Type B pancreatic cell (in vitro differentiated cells): ENCODE data around the gene FZD7. TPM values are rescaled to one million over a fixed set of nuclear protein-coding genes. Genes with fewer than 3 reads are reported as not detected.

ENCODE experiments used
- DNase-seq: peaks from one replicate; pipeline ENCODE4 v3.0.0; 2021; ENCODE audit warnings: mixed read lengths; ENCODE audit not compliant: unreplicated experiment; ENCODE audit errors: extremely low spot score
- H3K27ac Mint-ChIP-seq: 2 replicates; pipeline ENCODE4 v1.8.0; 2021; ENCODE audit warnings: mild to moderate bottlenecking, mixed read lengths
- H3K27me3 Mint-ChIP-seq: 2 replicates; pipeline ENCODE4 v1.8.0; 2021; ENCODE audit warnings: mixed read lengths
- H3K36me3 Mint-ChIP-seq: 2 replicates; pipeline ENCODE4 v1.8.0; 2021; ENCODE audit warnings: mixed read lengths
- H3K4me1 Mint-ChIP-seq: one replicate; pipeline ENCODE4 v1.8.0; 2021; ENCODE audit warnings: mixed read lengths; ENCODE audit not compliant: unreplicated experiment
- H3K4me3 Mint-ChIP-seq: 2 replicates; pipeline ENCODE4 v1.8.0; 2021; ENCODE audit warnings: mild to moderate bottlenecking, mixed read lengths
- H3K9me3 Mint-ChIP-seq: 2 replicates; pipeline ENCODE4 v1.8.0; 2021; ENCODE audit warnings: mixed read lengths
- CTCF ChIP-seq: fragments of 200-600 bp; sonication (generic); conservative IDR thresholded peaks from 2 replicates; pipeline ENCODE4 v1.5.0; 2021; ENCODE audit warnings: antibody characterized with exemption, mild to moderate bottlenecking
- long read RNA-seq: library from polyadenylated mRNA; unstranded; transcript quantifications from one replicate; pipeline ENCODE4 v2.0.0, GENCODE V29; 2020
- total RNA-seq: library from RNA; stranded (reverse); gene quantifications from 2 replicates; pipeline ENCODE4 v1.2.1, GENCODE V29; 2021; ENCODE audit warnings: low replicate concordance

Gene FZD7
- total RNA-seq = 50.0 and 68.6 TPM in 2 replicates
- long read RNA-seq, transcript FZD7-201 (1 exons, 3,859 nt) = major isoform, 11 of 11 reads
- long read RNA-seq, partial matches to known transcripts = 0 of 11 reads
- long read RNA-seq, other reads (novel, unspliced or antisense) = 0 of 11 reads

DNA sequence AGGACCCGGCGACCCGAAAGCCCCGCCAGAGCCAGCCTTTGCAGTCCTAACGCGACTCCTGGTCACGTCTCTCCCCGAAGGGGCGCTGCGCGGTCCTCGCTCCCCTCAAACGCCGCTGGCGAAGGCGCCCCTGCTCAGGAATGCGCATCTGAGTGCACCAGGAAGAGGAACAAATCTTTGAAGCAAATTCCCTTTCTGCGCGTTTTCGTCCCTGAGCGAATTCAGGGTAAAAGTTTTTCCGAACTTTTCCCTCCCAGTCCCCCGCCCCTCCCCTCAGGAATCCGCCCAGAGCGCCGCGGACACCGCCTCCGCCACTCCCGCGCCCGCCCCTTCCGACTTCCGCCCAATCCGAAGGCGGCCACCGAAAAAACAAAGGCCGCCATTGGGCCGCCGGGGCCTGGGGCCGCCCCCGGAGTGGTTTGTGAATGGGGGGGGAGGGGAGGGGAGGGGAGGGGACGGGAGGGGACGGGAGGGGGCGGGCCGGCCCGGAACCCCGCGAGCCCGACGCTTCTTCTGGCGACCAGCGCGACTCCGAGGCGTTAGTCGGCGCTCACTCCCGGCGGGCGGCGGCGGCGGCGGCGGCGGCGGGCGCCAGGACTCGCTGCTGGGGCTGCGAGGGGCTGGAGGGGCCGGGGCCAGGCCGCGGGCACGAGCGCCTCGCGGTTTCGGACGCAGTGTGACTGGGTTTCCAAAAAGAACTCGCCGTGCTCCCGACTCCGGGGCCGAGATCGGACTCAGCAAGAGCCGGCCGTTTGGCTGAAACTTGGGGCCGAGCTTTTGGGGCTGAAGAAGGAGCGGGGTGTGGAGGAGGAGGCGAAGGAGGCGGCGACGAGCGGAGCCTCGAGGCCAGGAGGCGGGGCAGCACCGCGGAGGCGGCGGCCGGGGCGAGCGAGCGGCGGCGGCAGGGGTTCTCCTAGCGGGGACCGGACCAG is at the start of gene FZD7:
FZD7 (plus strand) TSS at position 539 of the 932 bp plus-strand sequence. CDS start 793 bp downstream, outside the sequence.
- H3K36me3 Mint-ChIP-seq = peaks cover 6% of the 10 kb centered on the region
- H3K27me3 Mint-ChIP-seq = peaks cover 11% of the 10 kb centered on the region
- TF ChIP-seq CTCF = peak; percentile 40
- H3K9me3 Mint-ChIP-seq = no peaks in the 10 kb centered on the region
- peak; percentile 94 for DNase-seq
- H3K4me3 Mint-ChIP-seq = peak within 1 kb of the TSS; percentile 95
- peaks cover 15% of the 10 kb centered on the region for H3K4me1 Mint-ChIP-seq
- peak within 1 kb of the TSS; percentile 95 for H3K27ac Mint-ChIP-seq

GRCh38 chr2:201984333-201984732 is 49.3 kb upstream of the FZD7 start:
- no peak overlapping the region for H3K27ac Mint-ChIP-seq
- H3K27me3 Mint-ChIP-seq = no peaks in the 10 kb centered on the region
- H3K4me1 Mint-ChIP-seq = peaks cover 25% of the 10 kb centered on the region
- H3K36me3 Mint-ChIP-seq = no peaks in the 10 kb centered on the region
- H3K9me3 Mint-ChIP-seq = no peaks in the 10 kb centered on the region
- TF ChIP-seq CTCF = no peak
- no peak overlapping the region for H3K4me3 Mint-ChIP-seq
- no peak for DNase-seq

DNA sequence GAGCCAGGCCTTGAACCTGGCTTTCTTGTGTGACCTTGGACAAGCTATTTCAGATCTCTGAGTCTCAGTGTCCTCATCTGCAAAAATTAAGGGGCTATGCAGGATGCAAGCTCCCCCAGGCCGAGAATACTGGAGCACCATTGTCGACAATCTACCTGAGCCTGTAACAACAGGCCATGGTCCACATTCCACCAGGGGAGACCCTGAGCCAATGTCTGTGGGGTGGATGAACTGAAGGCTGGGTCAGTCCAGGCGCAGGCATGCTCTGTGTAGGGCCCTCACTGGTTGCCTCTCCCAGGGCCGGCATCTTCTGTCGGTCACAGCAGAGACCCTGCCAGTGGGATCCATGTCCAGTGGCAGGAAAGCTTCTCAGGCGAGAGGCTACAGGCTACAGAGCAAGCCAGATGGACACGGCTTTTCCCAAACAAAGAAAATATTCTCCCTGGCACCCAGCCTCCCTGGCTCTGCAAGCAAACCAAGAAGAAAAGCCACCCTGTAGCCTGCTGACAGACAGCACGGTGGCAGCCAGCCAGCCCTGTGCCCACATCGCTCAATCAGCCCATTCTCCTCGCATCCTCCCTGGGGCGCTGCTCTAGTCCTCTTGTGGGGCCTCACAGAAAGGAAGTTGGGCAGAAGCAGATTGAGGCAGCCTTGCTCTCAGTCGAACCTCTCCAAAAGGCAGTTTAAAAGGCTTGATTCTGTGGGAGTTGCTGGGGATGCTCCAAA is 48.7 kb upstream of the FZD7 start:
- H3K27me3 Mint-ChIP-seq = no peaks in the 10 kb centered on the region
- H3K36me3 Mint-ChIP-seq = no peaks in the 10 kb centered on the region
- H3K4me3 Mint-ChIP-seq = no peak overlapping the region
- TF ChIP-seq CTCF = no peak
- DNase-seq = no peak
- H3K27ac Mint-ChIP-seq = no peak overlapping the region
- no peaks in the 10 kb centered on the region for H3K9me3 Mint-ChIP-seq
- peaks cover 27% of the 10 kb centered on the region for H3K4me1 Mint-ChIP-seq

DNA sequence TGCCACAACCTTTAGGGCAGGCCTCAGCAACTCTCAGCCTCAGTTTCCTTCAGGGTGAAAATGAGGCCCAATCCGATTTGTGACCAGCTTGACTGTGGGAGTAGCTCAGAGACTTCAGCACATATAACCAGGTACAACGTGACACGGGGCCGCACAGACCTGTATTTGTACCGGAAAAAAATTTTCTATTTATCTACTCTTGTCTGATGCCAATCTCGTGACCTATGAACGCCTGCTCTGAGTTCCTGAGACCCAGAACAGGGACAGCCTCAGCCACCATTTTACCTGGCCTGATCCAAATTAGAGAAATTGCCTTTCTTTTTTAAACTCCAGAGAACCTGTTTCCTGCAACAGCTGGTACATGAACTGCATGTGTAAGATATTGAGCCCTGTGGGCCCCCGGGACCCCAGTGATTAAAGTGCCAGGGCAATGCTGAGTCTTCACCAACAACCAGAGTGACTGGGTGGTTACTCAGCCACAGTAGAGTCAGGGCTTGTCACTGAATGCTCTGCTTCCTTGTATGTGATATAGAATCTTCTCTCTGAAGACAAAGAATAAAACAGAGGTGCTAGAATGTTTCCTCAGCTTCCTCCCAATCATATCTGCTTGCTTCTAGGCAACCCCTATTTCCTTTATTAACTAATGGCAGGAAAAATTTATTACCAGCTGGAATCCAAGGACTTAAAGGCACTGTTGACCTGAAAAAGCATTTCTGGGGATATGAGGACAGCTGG is 47.8 kb upstream of the FZD7 start:
- TF ChIP-seq CTCF = no peak
- Mint-ChIP-seq H3K4me1 (peaks cover 27% of the 10 kb centered on the region), H3K27ac (peak overlapping the region; percentile 51), H3K36me3 (no peaks in the 10 kb centered on the region), H3K27me3 (no peaks in the 10 kb centered on the region), H3K4me3 (no peak overlapping the region), H3K9me3 (no peaks in the 10 kb centered on the region)
- DNase-seq = no peak

GRCh38 chr2:201986463-201986735 is 47.3 kb upstream of the FZD7 start:
- Mint-ChIP-seq H3K9me3 (no peaks in the 10 kb centered on the region), H3K27ac (peak overlapping the region; percentile 51), H3K4me1 (peaks cover 31% of the 10 kb centered on the region), H3K36me3 (no peaks in the 10 kb centered on the region), H3K4me3 (no peak overlapping the region), H3K27me3 (no peaks in the 10 kb centered on the region)
- no peak for TF ChIP-seq CTCF
- DNase-seq = no peak
